NCI-H748 treated with DMSO at 0.1 percent for 48 hours (cell line): Measurements from ENCODE around the gene CTSC.
A peak's percentile ranks its signal among the peaks of the same experiment; 100 is the strongest.

Source experiments
- DNase-seq: peaks from one replicate; lab custom pipeline; 2025; lab: John Stamatoyannopoulos, UW

Gene CTSC

GRCh38 chr11:88317536-88317935 is 20.0 kb downstream of the CTSC start:
- DNase-seq, result no peak

GRCh38 chr11:88315981-88316441 is 21.5 kb downstream of the CTSC start:
- no peak for DNase-seq

- DNase-seq, result no peak
Measured at GRCh38 chr11:88315015-88315414, 22.5 kb downstream of the CTSC start.

GRCh38 chr11:88313441-88313840 is 24.1 kb downstream of the CTSC start:
- no peak for DNase-seq

GRCh38 chr11:88312628-88313027 is 24.9 kb downstream of the CTSC start:
- no peak for DNase-seq

GRCh38 chr11:88310246-88310645 is 27.3 kb downstream of the CTSC start:
- no peak for DNase-seq

GRCh38 chr11:88308576-88308975 is 29.0 kb downstream of the CTSC start:
- no peak for DNase-seq

GRCh38 chr11:88307749-88308425 is 29.6 kb downstream of the CTSC start:
- no peak for DNase-seq

- DNase-seq, result no peak
Measured at GRCh38 chr11:88306785-88307184, 30.8 kb downstream of the CTSC start.

- DNase-seq, result no peak
Measured at GRCh38 chr11:88305430-88305829, 32.1 kb downstream of the CTSC start.

- DNase-seq, result no peak
Measured at GRCh38 chr11:88304352-88304751, 33.2 kb downstream of the CTSC start.

GRCh38 chr11:88303037-88303436 is 34.5 kb downstream of the CTSC start:
- no peak for DNase-seq

- no peak for DNase-seq
Measured at GRCh38 chr11:88301488-88302140, 35.9 kb downstream of the CTSC start.

- DNase-seq, result no peak
Measured at GRCh38 chr11:88300888-88301487, 36.5 kb downstream of the CTSC start.

GRCh38 chr11:88297863-88298262 is 39.7 kb downstream of the CTSC start:
- peak; percentile 0 for DNase-seq

- peak; percentile 1 for DNase-seq
Measured at GRCh38 chr11:88297421-88297820, 40.1 kb downstream of the CTSC start.

GRCh38 chr11:88295028-88295427 is 42.5 kb downstream of the CTSC start:
- DNase-seq, result no peak

- DNase-seq, result no peak
Measured at GRCh38 chr11:88293931-88294330, 43.6 kb downstream of the CTSC start.

- no peak for DNase-seq
Measured at GRCh38 chr11:88292171-88292843, 45.2 kb downstream of the CTSC start.

- no peak for DNase-seq
Measured at GRCh38 chr11:88288560-88288959, 49.0 kb downstream of the CTSC start.

GRCh38 chr11:88284336-88285050 is 53.0 kb downstream of the CTSC start:
- DNase-seq, result no peak
